GM12873 (cell line): ENCODE results near the gene MMS22L.

Experiments used
- CTCF ChIP-seq: IDR thresholded peaks from 2 replicates; pipeline ENCODE4 v1.5.1; 2012; ENCODE audit warnings: low read depth, mild to moderate bottlenecking, moderate library complexity, low read length, control low read depth; ENCODE audit not compliant: insufficient read depth; ENCODE audit errors: missing control alignments

MMS22L gene

GRCh38 chr6:97129106-97129505, 153.9 kb downstream of the MMS22L start:
- TF ChIP-seq CTCF: no peak

GRCh38 chr6:97128507-97128906, 154.5 kb downstream of the MMS22L start:
- no peak for TF ChIP-seq CTCF

GRCh38 chr6:97123652-97124051, 159.4 kb downstream of the MMS22L start:
- no peak for TF ChIP-seq CTCF

- TF ChIP-seq CTCF: no peak
Observed at GRCh38 chr6:97123112-97123511, 159.9 kb downstream of the MMS22L start.

GRCh38 chr6:97120511-97120910, 162.5 kb downstream of the MMS22L start:
- TF ChIP-seq CTCF: no peak

GRCh38 chr6:97114645-97115044, 168.4 kb downstream of the MMS22L start:
- TF ChIP-seq CTCF: no peak

GRCh38 chr6:97113170-97113569, 169.8 kb downstream of the MMS22L start:
- TF ChIP-seq CTCF: no peak
